Mucosa of rectum (tissue), 2 donors: ENCODE measurements around the gene KCNS3.
A peak's percentile ranks its signal among the peaks of the same experiment; 100 is the strongest.

Source experiments
- H3K27ac ChIP-seq, 2 donors: one replicate each; pipeline ENCODE4 v1.7.0; 2013; ENCODE audit warnings: inconsistent platforms in 2 of 2, low read depth in 2 of 2, low read length in 2 of 2
- H3K27me3 ChIP-seq, 2 donors: one replicate each; pipeline ENCODE4 v1.7.0; 2013; ENCODE audit warnings: low read length in 2 of 2; ENCODE audit not compliant: control insufficient read depth in 2 of 2, insufficient read depth in 2 of 2
- H3K36me3 ChIP-seq, 2 donors: one replicate each; pipeline ENCODE4 v1.7.0; 2013; ENCODE audit warnings: low read length in 2 of 2; ENCODE audit not compliant: control insufficient read depth in 2 of 2, insufficient read depth in 2 of 2
- H3K4me1 ChIP-seq, 2 donors: one replicate each; pipeline ENCODE4 v1.7.0; 2013; ENCODE audit warnings: low read length in 2 of 2, mild to moderate bottlenecking in 1 of 2; ENCODE audit not compliant: control insufficient read depth in 2 of 2, insufficient read depth in 2 of 2
- H3K4me3 ChIP-seq, 2 donors: one replicate each; pipeline ENCODE4 v1.7.0; 2013; ENCODE audit warnings: low read length in 2 of 2
- H3K9ac ChIP-seq, 2 donors: one replicate each; pipeline ENCODE4 v1.7.0; 2013; ENCODE audit warnings: low read length in 2 of 2, low read depth in 1 of 2, mild to moderate bottlenecking in 1 of 2
- H3K9me3 ChIP-seq, 2 donors: one replicate each; pipeline ENCODE4 v1.7.0; 2013; ENCODE audit warnings: low read length in 2 of 2; ENCODE audit not compliant: control insufficient read depth in 2 of 2
- donor health status: healthy.
- donor health status: Normal muscosa, but diverticular disease.

The KCNS3 gene

GRCh38 chr2:17873021-17873420 lies 5.4 kb upstream of the KCNS3 start:
- H3K27ac ChIP-seq = no peak overlapping the region
- H3K4me1 ChIP-seq = peaks cover 0 to 2% of the 10 kb centered on the region in 2 donors
- no peak overlapping the region for H3K4me3 ChIP-seq
- H3K27me3 ChIP-seq = peaks cover 18 to 20% of the 10 kb centered on the region in 2 donors
- H3K36me3 ChIP-seq = no peaks in the 10 kb centered on the region
- H3K9me3 ChIP-seq = no peaks in the 10 kb centered on the region
- H3K9ac ChIP-seq = no peak overlapping the region

DNA sequence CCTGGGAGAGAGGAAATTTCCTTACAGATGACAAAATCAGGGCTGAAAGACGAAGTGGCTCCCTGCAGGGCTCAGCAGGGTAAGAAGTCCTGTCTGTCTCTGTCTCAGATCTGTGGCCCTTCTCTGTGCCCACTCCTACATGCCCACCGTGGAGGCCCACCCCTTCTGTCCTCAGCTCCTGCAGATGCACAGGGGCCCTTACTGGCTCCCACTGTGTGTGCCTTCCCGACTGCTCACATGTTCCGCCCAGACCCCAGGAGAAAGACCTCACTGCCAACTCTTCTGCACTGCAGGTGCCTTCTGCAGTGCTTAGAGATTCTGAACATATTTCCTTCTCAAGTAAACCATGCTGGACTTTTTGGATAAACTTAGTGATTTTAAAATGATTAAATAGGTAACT lies 1.9 kb upstream of the KCNS3 start:
- peaks cover 18 to 22% of the 10 kb centered on the region in 2 donors for H3K27me3 ChIP-seq
- no peak overlapping the region for H3K4me3 ChIP-seq
- no peaks in the 10 kb centered on the region for H3K36me3 ChIP-seq

GRCh38 chr2:17877811-17878280 lies 621 bp upstream of the KCNS3 start:
- Histone ChIP-seq H3K36me3 (no peaks in the 10 kb centered on the region), H3K9me3 (no peaks in the 10 kb centered on the region), H3K9ac (no peak overlapping the region), H3K4me1 (peaks cover 7 to 13% of the 10 kb centered on the region in 2 donors), H3K27ac (no peak overlapping the region), H3K4me3 (peak overlapping the region; percentile 46 to 76), H3K27me3 (peaks cover 18 to 22% of the 10 kb centered on the region in 2 donors)

More for the DNA sequence above, 1.9 kb upstream of the KCNS3 start:
- no peak overlapping the region for H3K9ac ChIP-seq
- H3K4me1 ChIP-seq = peaks cover 7 to 13% of the 10 kb centered on the region in 2 donors
- H3K9me3 ChIP-seq = no peaks in the 10 kb centered on the region
- H3K27ac ChIP-seq = no peak overlapping the region

DNA sequence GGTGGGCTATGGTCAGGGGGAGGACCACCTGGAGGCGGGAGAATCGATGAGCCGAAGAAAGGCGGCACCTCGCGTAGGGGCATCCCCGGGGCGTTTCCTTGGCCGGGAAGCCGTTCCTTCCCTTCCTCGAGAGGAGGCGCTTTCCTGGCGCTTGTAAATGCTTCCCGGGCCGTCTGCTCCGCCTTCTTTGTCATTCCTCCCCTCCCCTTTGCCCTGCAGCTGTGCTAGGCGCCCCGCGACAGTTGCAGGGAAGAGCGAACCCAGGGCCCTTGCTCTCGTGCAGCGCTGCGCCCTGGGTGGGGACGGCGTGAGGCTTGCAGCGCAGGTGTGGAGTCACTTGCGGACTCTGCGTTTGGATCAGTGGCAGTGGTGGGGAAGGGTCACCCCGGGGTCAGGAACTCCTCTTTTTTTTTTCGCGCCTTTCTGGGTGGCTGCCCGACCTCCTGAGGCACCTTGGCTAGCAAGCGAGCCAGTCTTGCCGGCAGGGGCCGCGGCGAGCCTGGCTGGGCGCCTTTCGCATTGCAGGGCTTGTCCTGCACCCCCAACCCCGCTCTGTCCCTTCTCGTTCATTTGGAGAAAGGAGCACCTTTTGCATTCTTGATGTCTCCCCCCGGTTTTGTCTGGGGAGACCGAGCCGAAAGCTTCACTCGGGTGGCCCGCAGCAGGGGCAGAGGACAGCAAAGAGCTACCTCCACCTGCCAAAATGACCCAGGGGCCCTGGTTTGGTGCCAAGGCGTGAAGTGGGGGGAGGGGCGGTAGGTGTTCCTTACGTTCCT lies 858 bp downstream of the KCNS3 start:
- Histone ChIP-seq H3K9ac (peak overlapping the region; percentile 32 to 65), H3K27ac (peak overlapping the region in 1 of 2 donors; percentile 74), H3K9me3 (no peaks in the 10 kb centered on the region), H3K4me3 (peak overlapping the region; percentile 69 to 78), H3K27me3 (peaks cover 18 to 22% of the 10 kb centered on the region in 2 donors), H3K4me1 (peaks cover 7 to 13% of the 10 kb centered on the region in 2 donors), H3K36me3 (no peaks in the 10 kb centered on the region)

- H3K27me3 ChIP-seq = peaks cover 18 to 22% of the 10 kb centered on the region in 2 donors
- no peaks in the 10 kb centered on the region for H3K9me3 ChIP-seq
- H3K4me3 ChIP-seq = peak overlapping the region; percentile 69 to 78
- H3K27ac ChIP-seq = peak overlapping the region in 1 of 2 donors; percentile 56
- peaks cover 7 to 13% of the 10 kb centered on the region in 2 donors for H3K4me1 ChIP-seq
- H3K36me3 ChIP-seq = no peaks in the 10 kb centered on the region
- peak overlapping the region in 1 of 2 donors; percentile 65 for H3K9ac ChIP-seq
Observed at GRCh38 chr2:17879913-17880274, 1.4 kb downstream of the KCNS3 start.

DNA sequence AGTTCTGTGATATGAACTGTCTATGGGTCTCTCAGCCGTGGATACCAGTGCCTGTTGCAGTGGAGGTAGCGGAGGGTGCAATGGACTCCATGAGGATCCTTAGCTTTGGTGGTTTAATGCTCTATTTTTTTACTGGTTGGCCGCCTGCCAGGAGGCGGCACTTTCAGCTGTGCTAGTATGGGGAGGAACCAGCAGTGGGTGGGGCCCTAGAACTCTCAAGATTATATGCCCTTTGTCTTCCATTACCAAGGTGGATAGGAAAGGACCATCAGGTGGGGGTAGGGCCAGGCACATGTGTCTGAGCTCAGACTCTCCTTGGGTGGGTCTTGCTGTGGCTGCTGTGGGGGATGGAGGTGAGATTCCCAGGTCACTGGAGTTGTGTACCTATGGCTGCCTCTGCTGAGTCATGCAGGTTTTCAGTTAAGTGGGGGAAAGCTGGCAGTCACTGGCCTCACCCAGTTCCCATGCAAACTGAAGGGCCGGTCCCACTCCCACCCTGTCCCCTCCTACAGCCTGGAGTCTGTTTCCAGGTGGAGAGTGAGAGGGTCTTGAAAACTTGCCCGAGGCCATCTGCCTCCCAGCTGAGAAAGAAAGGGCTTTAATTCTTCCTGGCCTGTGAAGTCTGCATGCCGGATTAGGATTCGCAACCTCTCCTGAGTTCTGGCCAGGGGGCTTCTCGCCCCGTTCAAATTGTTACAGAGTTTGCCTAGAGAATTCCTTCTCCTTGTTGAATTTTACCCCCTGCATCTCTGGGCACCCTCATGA lies 14.5 kb downstream of the KCNS3 start:
- H3K4me1 ChIP-seq = no peaks in the 10 kb centered on the region
- no peak overlapping the region for H3K9ac ChIP-seq
- no peak overlapping the region for H3K27ac ChIP-seq
- H3K4me3 ChIP-seq = no peak overlapping the region
- no peaks in the 10 kb centered on the region for H3K27me3 ChIP-seq
- no peaks in the 10 kb centered on the region for H3K9me3 ChIP-seq
- no peaks in the 10 kb centered on the region for H3K36me3 ChIP-seq

- Histone ChIP-seq H3K4me1 (no peaks in the 10 kb centered on the region), H3K27ac (no peak overlapping the region), H3K36me3 (no peaks in the 10 kb centered on the region), H3K4me3 (no peak overlapping the region), H3K9ac (no peak overlapping the region), H3K27me3 (no peaks in the 10 kb centered on the region), H3K9me3 (no peaks in the 10 kb centered on the region)
Observed at GRCh38 chr2:17894005-17894404, 15.5 kb downstream of the KCNS3 start.

DNA sequence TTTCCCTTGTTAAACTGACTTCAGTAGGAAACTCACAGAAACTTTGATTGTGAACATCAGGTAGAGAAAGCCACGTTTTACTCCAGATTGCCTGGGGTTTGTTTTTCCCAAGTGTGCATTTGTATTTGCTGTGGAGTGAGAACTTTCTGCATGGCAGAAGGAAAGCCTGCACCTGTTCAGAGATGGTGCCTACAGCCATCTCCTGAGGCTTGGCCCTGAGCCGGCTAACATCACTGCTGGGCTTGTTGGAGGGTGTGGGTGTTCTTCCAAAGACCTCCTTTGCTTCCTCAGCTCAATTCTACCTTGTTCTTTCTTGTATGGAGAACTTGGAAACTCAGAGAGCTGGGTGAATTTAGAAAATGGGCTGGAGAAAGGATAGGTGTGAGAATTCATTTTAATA lies 16.1 kb downstream of the KCNS3 start:
- H3K4me1 ChIP-seq = no peaks in the 10 kb centered on the region
- H3K9me3 ChIP-seq = no peaks in the 10 kb centered on the region
- H3K9ac ChIP-seq = no peak overlapping the region
- no peak overlapping the region for H3K27ac ChIP-seq
- H3K4me3 ChIP-seq = no peak overlapping the region
- H3K27me3 ChIP-seq = no peaks in the 10 kb centered on the region
- H3K36me3 ChIP-seq = no peaks in the 10 kb centered on the region

GRCh38 chr2:17899871-17900270 lies 21.4 kb downstream of the KCNS3 start:
- no peak overlapping the region for H3K4me3 ChIP-seq
- no peaks in the 10 kb centered on the region for H3K27me3 ChIP-seq
- no peaks in the 10 kb centered on the region for H3K4me1 ChIP-seq
- H3K27ac ChIP-seq = no peak overlapping the region
- H3K9me3 ChIP-seq = no peaks in the 10 kb centered on the region
- H3K36me3 ChIP-seq = no peaks in the 10 kb centered on the region
- no peak overlapping the region for H3K9ac ChIP-seq

DNA sequence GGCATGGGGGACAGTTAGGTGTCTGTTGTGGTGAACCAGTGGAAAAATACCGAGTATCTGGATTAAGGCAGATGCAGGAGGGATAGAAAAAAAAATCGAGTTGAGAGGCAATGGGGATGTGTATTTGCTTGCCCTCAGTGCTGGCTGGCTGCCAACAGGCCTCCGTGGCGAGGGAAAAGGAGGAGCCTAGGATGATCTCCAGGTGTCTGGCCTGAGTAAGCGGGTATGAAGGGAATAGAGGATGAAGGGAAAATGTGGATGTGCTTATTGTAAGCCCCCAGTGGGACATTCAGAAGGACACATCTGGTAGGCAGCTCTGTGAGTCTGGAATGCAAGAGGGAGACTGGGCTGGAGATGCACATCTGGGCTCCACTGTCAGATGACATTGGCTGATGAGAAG lies 22.8 kb downstream of the KCNS3 start:
- H3K27ac ChIP-seq = no peak overlapping the region
- no peak overlapping the region for H3K4me3 ChIP-seq
- no peaks in the 10 kb centered on the region for H3K9me3 ChIP-seq
- no peaks in the 10 kb centered on the region for H3K4me1 ChIP-seq
- no peaks in the 10 kb centered on the region for H3K36me3 ChIP-seq
- no peaks in the 10 kb centered on the region for H3K27me3 ChIP-seq
- H3K9ac ChIP-seq = no peak overlapping the region
